ENCODE measurements around the gene DNAH2.

The DNAH2 gene

GRCh38 chr17:7882068-7882467 is 164.5 kb downstream of the DNAH2 start:
- peak in 1 of 2 donors; percentile 27 for DNase-seq

- no peak for DNase-seq
Measured at GRCh38 chr17:7882629-7883028, 165.1 kb downstream of the DNAH2 start.
